Endothelial cell of umbilical vein (primary cell): ENCODE measurements around the gene THSD4. TPM values are rescaled to one million over a fixed set of nuclear protein-coding genes. Genes with fewer than 3 reads are reported as not detected.

Experiments
- BruUV-seq: library from RNA; stranded (reverse); fragments of 400-500 nt; replicated peaks from 2 replicates; lab custom pipeline; 2021; lab: Mats Ljungman, UMichigan
- CTCF ChIA-PET: fragments of 300-600, 350-600 bp; sonication (Branson Sonifier 250); formaldehyde crosslinking; loops from one replicate; lab custom pipeline; 2021; ENCODE audit warnings: antibody characterized with exemption, inconsistent platforms; lab: Charles Lee
- POLR2A ChIA-PET: fragments of 300-600, 350-600 bp; sonication (Branson Sonifier 250); formaldehyde crosslinking; loops from one replicate; lab custom pipeline; 2021; ENCODE audit warnings: antibody characterized with exemption, inconsistent platforms; lab: Charles Lee
- DNase-seq: peaks from one replicate; pipeline ENCODE4 v3.0.0-alpha.2; 2011; ENCODE audit warnings: low read depth, low spot score
- FAIRE-seq: peaks from 2 replicates; lab custom pipeline; 2011; peaks lifted over from hg19 to GRCh38; lab: Jason Lieb, UNC
- H2AFZ ChIP-seq: 2 replicates; pipeline ENCODE4 v1.6.0; 2012; ENCODE audit warnings: low read depth, low read length, control low read depth, inconsistent platforms
- H3K27ac ChIP-seq: 2 replicates; pipeline ENCODE4 v1.5.1; 2011; ENCODE audit warnings: low read depth, mild to moderate bottlenecking, control low read depth, low read length, moderate library complexity; ENCODE audit not compliant: insufficient read depth
- H3K27me3 ChIP-seq, 2 experiments: 2 replicates each; pipeline versions ENCODE4 v1.6.0 to v1.6.1; 2011; ENCODE audit warnings: low read length in 2 of 2, mixed read lengths in 1 of 2; ENCODE audit not compliant: control insufficient read depth in 2 of 2, insufficient read depth in 2 of 2
- H3K36me3 ChIP-seq, 2 experiments: 2 replicates in 1 of 2; 3 replicates in 1 of 2; pipeline ENCODE4 v1.5.1; 2011; ENCODE audit warnings: low read length in 2 of 2, mild to moderate bottlenecking in 1 of 2, moderate library complexity in 1 of 2; ENCODE audit not compliant: control insufficient read depth in 2 of 2, insufficient read depth in 2 of 2; ENCODE audit errors: extremely low read depth in 1 of 2
- H3K4me1 ChIP-seq: 3 replicates; pipeline ENCODE4 v1.5.1; 2011; ENCODE audit warnings: mild to moderate bottlenecking, low read length; ENCODE audit not compliant: control insufficient read depth, insufficient read depth; ENCODE audit errors: extremely low read depth
- H3K4me2 ChIP-seq: 2 replicates; pipeline ENCODE4 v1.6.1; 2011; ENCODE audit warnings: low read length, control low read depth, mixed read lengths; ENCODE audit not compliant: insufficient read depth
- H3K4me3 ChIP-seq, 3 experiments: fragments of 200-600 bp in 1 of 3; sonication (generic), shearing (Covaris generic) in 1 of 3; replicated peaks in 1 of 3; 2 replicates each; pipeline ENCODE4 v1.5.1; 2011 to 2016; ENCODE audit warnings: control low read depth in 3 of 3, low read length in 3 of 3, mild to moderate bottlenecking in 2 of 3, inconsistent platforms in 1 of 3, low read depth in 1 of 3, moderate library complexity in 1 of 3; ENCODE audit not compliant: insufficient read depth in 1 of 3
- H3K79me2 ChIP-seq: 2 replicates; pipeline ENCODE4 v1.6.0; 2012; ENCODE audit warnings: low read length, inconsistent platforms; ENCODE audit not compliant: control insufficient read depth, insufficient read depth
- H3K9ac ChIP-seq: replicated peaks from 2 replicates; pipeline ENCODE3; 2011; ENCODE audit warnings: low read length, control low read depth; ENCODE audit not compliant: insufficient read depth; ENCODE audit errors: extremely low read depth
- H3K9me1 ChIP-seq: replicated peaks from 3 replicates; pipeline ENCODE4 v1.6.0; 2011; ENCODE audit warnings: mild to moderate bottlenecking, low read length; ENCODE audit not compliant: control insufficient read depth, insufficient read depth; ENCODE audit errors: extremely low read depth
- H3K9me3 ChIP-seq: replicated peaks from 2 replicates; pipeline ENCODE4 v1.5.1; 2012; ENCODE audit warnings: low read length, inconsistent platforms; ENCODE audit not compliant: control insufficient read depth, insufficient read depth
- H4K20me1 ChIP-seq: replicated peaks from 2 replicates; pipeline ENCODE3; 2011; ENCODE audit warnings: mild to moderate bottlenecking, low read length; ENCODE audit not compliant: control insufficient read depth, insufficient read depth; ENCODE audit errors: extremely low read depth
- CTCF ChIP-seq, 2 donors: IDR thresholded peaks; 1 replicate in 1 of 2; 2 replicates in 1 of 2; pipeline ENCODE4 v1.5.1; 2011; ENCODE audit warnings: low read length in 2 of 2, mild to moderate bottlenecking in 2 of 2, moderate library complexity in 2 of 2, control low read depth in 1 of 2, inconsistent platforms in 1 of 2, low read depth in 1 of 2; ENCODE audit not compliant: insufficient read depth in 1 of 2; ENCODE audit errors: extremely low read depth in 1 of 2
- EZH2 ChIP-seq: IDR thresholded peaks from 2 replicates; pipeline ENCODE4 v1.6.1; 2012; ENCODE audit warnings: borderline replicate concordance, low read depth, mild to moderate bottlenecking, moderate library complexity, low read length, inconsistent platforms; ENCODE audit not compliant: severe bottlenecking
- FOS ChIP-seq: IDR thresholded peaks from 2 replicates; pipeline ENCODE4 v1.6.1; 2011; ENCODE audit warnings: mild to moderate bottlenecking, low read length, moderate library complexity, borderline replicate concordance; ENCODE audit not compliant: insufficient read depth
- GATA2 ChIP-seq: IDR thresholded peaks from 2 replicates; pipeline ENCODE4 v1.7.0; 2011; ENCODE audit warnings: low read depth, mild to moderate bottlenecking, moderate library complexity, mixed read lengths, low read length; ENCODE audit not compliant: insufficient read length, insufficient read depth
- JUN ChIP-seq: IDR thresholded peaks from 2 replicates; pipeline ENCODE4 v1.6.1; 2011; ENCODE audit warnings: borderline replicate concordance, low read depth; ENCODE audit not compliant: insufficient read length, insufficient read depth
- MAX ChIP-seq: IDR thresholded peaks from 2 replicates; pipeline ENCODE4 v1.6.1; 2011; ENCODE audit not compliant: insufficient read depth, insufficient read length
- MYC ChIP-seq: IDR thresholded peaks from one replicate; pipeline ENCODE4 v1.6.1; 2011; ENCODE audit warnings: mild to moderate bottlenecking, low read depth, low read length
- POLR2A ChIP-seq: IDR thresholded peaks from 2 replicates; pipeline ENCODE4 v1.6.1; 2012; ENCODE audit warnings: low read depth, mild to moderate bottlenecking, control low read depth, low read length
- POLR2AphosphoS5 ChIP-seq: IDR thresholded peaks from 2 replicates; pipeline ENCODE4 v1.6.1; 2012; ENCODE audit warnings: low read depth, mild to moderate bottlenecking, control low read depth, low read length, moderate library complexity; ENCODE audit not compliant: insufficient read depth
- dilution Hi-C: fragments of 300-500 bp; cut with MboI; formaldehyde crosslinking; loops from one replicate; pipeline ENCODE4 v1.15.0; 2019; ENCODE audit warnings: low sequenced_read_pairs; ENCODE audit not compliant: extremely low pct_ligation_motif_present
- intact Hi-C: fragments of 100-400 bp; cut with micrococcal nuclease; formaldehyde crosslinking; loops from one replicate; pipeline ENCODE4 v1.10.0; 2022
- polyA plus RNA-seq, 4 experiments: library from polyadenylated mRNA; depleted of rRNA in 3 of 4; stranded (reverse) in 3 of 4; unstranded in 1 of 4; fragments of >200 nt; gene quantifications; 2 replicates each; pipeline versions ENCODE4 v1.2.1 to v1.2.3, GENCODE V29; 2011 to 2012; ENCODE audit warnings: missing spikeins in 1 of 4
- total RNA-seq: library from RNA; stranded (reverse); gene quantifications from 2 replicates; pipeline ENCODE4 v1.2.3, GENCODE V29; 2021

The THSD4 gene
- total and polyA plus RNA-seq, 2 donors (not counting 3 experiments of a cell fraction or from before 2014, with no cell fraction given): 9.9 to 25.4 TPM

GRCh38 chr15:71333839-71334238 lies 218.6 kb downstream of the THSD4 start:
- dilution Hi-C loops: no loop called here
- Histone ChIP-seq H3K4me3 (no peak overlapping the region), H3K4me2 (no peak overlapping the region), H3K27me3 (no peaks in the 10 kb centered on the region), H2AFZ (no peak overlapping the region), H3K9me1 (no peaks in the 10 kb centered on the region), H3K36me3 (no peaks in the 10 kb centered on the region), H3K4me1 (no peaks in the 10 kb centered on the region), H3K27ac (no peak overlapping the region), H4K20me1 (no peaks in the 10 kb centered on the region), H3K9me3 (no peaks in the 10 kb centered on the region), H3K9ac (no peak overlapping the region), H3K79me2 (no peaks in the 10 kb centered on the region)
- BruUV-seq: no TSS peak
- ChIA-PET CTCF (interaction anchor here (1.1 to 1.9 kb wide), 3 partner anchors 13 to 218 kb away, joined by 3 to 5 read pairs (median 4); partner anchors contain the start of gene THSD4), POLR2A (no interaction called here)
- FAIRE-seq (no peak), DNase-seq (no peak)
- intact Hi-C loops: no loop called here
- TF ChIP-seq POLR2A: no peak
- no peak for TF ChIP-seq MYC
- no peak for TF ChIP-seq FOS
- no peak for TF ChIP-seq EZH2

GRCh38 chr15:71334434-71334833 lies 219.2 kb downstream of the THSD4 start:
- H3K4me3 ChIP-seq: no peak overlapping the region
- no peak for DNase-seq
- H3K9me3 ChIP-seq: no peaks in the 10 kb centered on the region
- TF ChIP-seq POLR2A: no peak
- no peak for TF ChIP-seq MYC
- TF ChIP-seq GATA2: no peak
- TF ChIP-seq FOS: no peak
- TF ChIP-seq EZH2: no peak
- TF ChIP-seq CTCF (IDR thresholded peaks at IDR 0.05; ENCODE audit: extremely low read depth in 1 of 2, insufficient read depth in 1 of 2, low read depth in 1 of 2, low read length in 2 of 2): no peak
- no peak for TF ChIP-seq MAX
- no peak for TF ChIP-seq POLR2AphosphoS5
- TF ChIP-seq JUN: no peak
- H3K79me2 ChIP-seq: no peaks in the 10 kb centered on the region
- no TSS peak for BruUV-seq
- no peak overlapping the region for H3K27ac ChIP-seq
- no peak overlapping the region for H3K9ac ChIP-seq
- no peak overlapping the region for H2AFZ ChIP-seq
- no peak for FAIRE-seq
- H3K27me3 ChIP-seq: no peaks in the 10 kb centered on the region
- dilution Hi-C loops (no loop called here), intact Hi-C loops (no loop called here)
- no peak overlapping the region for H3K4me2 ChIP-seq
- H3K9me1 ChIP-seq: no peaks in the 10 kb centered on the region
- no peaks in the 10 kb centered on the region for H3K36me3 ChIP-seq
- no peaks in the 10 kb centered on the region for H4K20me1 ChIP-seq
- POLR2A ChIA-PET: no interaction called here
- CTCF ChIA-PET: interaction anchor here (0.9 to 1.6 kb wide), 2 partner anchors 16 to 23 kb away, joined by 3 to 4 read pairs; no protein-coding TSS in a partner anchor
- no peaks in the 10 kb centered on the region for H3K4me1 ChIP-seq
